Nephron (organoid): ENCODE measurements around the gene KIAA1217.

Experiments used
- H3K27ac Mint-ChIP-seq, 3 experiments: 2 replicates each; pipeline ENCODE4 v1.8.0; 2020; ENCODE audit warnings: mixed read lengths in 3 of 3, mild to moderate bottlenecking in 2 of 3, moderate library complexity in 1 of 3
- H3K27me3 Mint-ChIP-seq: 2 replicates; pipeline ENCODE4 v1.8.0; 2021; ENCODE audit warnings: low read depth, mild to moderate bottlenecking, moderate library complexity, mixed read lengths
- H3K36me3 Mint-ChIP-seq: 2 replicates; pipeline ENCODE4 v1.8.0; 2020; ENCODE audit warnings: low read depth, mixed read lengths
- H3K4me1 Mint-ChIP-seq: 2 replicates; pipeline ENCODE4 v1.8.0; 2020; ENCODE audit warnings: mixed read lengths
- H3K4me3 Mint-ChIP-seq, 3 experiments: 2 replicates each; pipeline ENCODE4 v1.8.0; 2020; ENCODE audit warnings: mild to moderate bottlenecking in 3 of 3, mixed read lengths in 3 of 3, moderate library complexity in 2 of 3
- H3K9me3 Mint-ChIP-seq: 2 replicates; pipeline ENCODE4 v1.8.0; 2020; ENCODE audit warnings: mixed read lengths
- CTCF ChIP-seq, 3 experiments: fragments of 200-600 bp; sonication (generic); IDR thresholded peaks; one replicate each; pipeline ENCODE4 v1.5.0; 2021; ENCODE audit warnings: antibody characterized with exemption in 3 of 3; ENCODE audit not compliant: unreplicated experiment in 3 of 3

Gene KIAA1217

GRCh38 chr10:24554036-24554435, 345.1 kb downstream of the KIAA1217 start:
- H3K4me3 Mint-ChIP-seq = no peak overlapping the region
- no peak overlapping the region for H3K27ac Mint-ChIP-seq
- peaks cover 12% of the 10 kb centered on the region for H3K36me3 Mint-ChIP-seq

GRCh38 chr10:24556126-24556749, 347.3 kb downstream of the KIAA1217 start:
- peak overlapping the region in 2 of 3 experiments; percentile 25 to 29 for H3K27ac Mint-ChIP-seq
- no peak for TF ChIP-seq CTCF (IDR thresholded peaks at IDR 0.05; ENCODE audit: unreplicated experiment in 3 of 3)
- peaks cover 3% of the 10 kb centered on the region for H3K27me3 Mint-ChIP-seq
- peaks cover 36% of the 10 kb centered on the region for H3K4me1 Mint-ChIP-seq
- H3K9me3 Mint-ChIP-seq = no peaks in the 10 kb centered on the region
- no peak overlapping the region for H3K4me3 Mint-ChIP-seq
- H3K36me3 Mint-ChIP-seq = no peaks in the 10 kb centered on the region

More at GRCh38 chr10:24554036-24554435, 345.1 kb downstream of the KIAA1217 start:
- no peak for TF ChIP-seq CTCF (IDR thresholded peaks at IDR 0.05; ENCODE audit: unreplicated experiment in 3 of 3)
- Mint-ChIP-seq H3K27me3 (peaks cover 7% of the 10 kb centered on the region), H3K4me1 (peaks cover 30% of the 10 kb centered on the region), H3K9me3 (no peaks in the 10 kb centered on the region)

GRCh38 chr10:24556750-24557742, 348.1 kb downstream of the KIAA1217 start:
- Mint-ChIP-seq H3K36me3 (no peaks in the 10 kb centered on the region), H3K27ac (peak overlapping the region; percentile 25 to 29 (median 27)), H3K27me3 (peaks cover 3% of the 10 kb centered on the region), H3K4me1 (peaks cover 44% of the 10 kb centered on the region), H3K9me3 (no peaks in the 10 kb centered on the region), H3K4me3 (no peak overlapping the region)
- TF ChIP-seq CTCF (IDR thresholded peaks at IDR 0.05; ENCODE audit: unreplicated experiment in 3 of 3) = peak; percentile 70 to 71 (median 70)

- no peaks in the 10 kb centered on the region for H3K36me3 Mint-ChIP-seq
- H3K4me1 Mint-ChIP-seq = peaks cover 31% of the 10 kb centered on the region
- peaks cover 3% of the 10 kb centered on the region for H3K27me3 Mint-ChIP-seq
- no peaks in the 10 kb centered on the region for H3K9me3 Mint-ChIP-seq
- no peak for TF ChIP-seq CTCF (IDR thresholded peaks at IDR 0.05; ENCODE audit: unreplicated experiment in 3 of 3)
- H3K4me3 Mint-ChIP-seq = no peak overlapping the region
- H3K27ac Mint-ChIP-seq = peak overlapping the region; percentile 11 to 82 (median 53)
These were observed 352.5 kb downstream of the KIAA1217 start for GRCh38 chr10:24561453-24561852.

- no peak for TF ChIP-seq CTCF (IDR thresholded peaks at IDR 0.05; ENCODE audit: unreplicated experiment in 3 of 3)
- H3K27ac Mint-ChIP-seq = no peak overlapping the region
- H3K4me1 Mint-ChIP-seq = no peaks in the 10 kb centered on the region
- no peaks in the 10 kb centered on the region for H3K27me3 Mint-ChIP-seq
- no peaks in the 10 kb centered on the region for H3K36me3 Mint-ChIP-seq
- no peak overlapping the region for H3K4me3 Mint-ChIP-seq
- H3K9me3 Mint-ChIP-seq = no peaks in the 10 kb centered on the region
These were observed 359.1 kb downstream of the KIAA1217 start for GRCh38 chr10:24568042-24568441.
